Activated CD8-positive, alpha-beta memory T cell treated with anti-CD3 and anti-CD28 coated beads for 36 hours (primary cell): Measurements from ENCODE around the gene LRRC61. TPM values are rescaled to one million over a fixed set of nuclear protein-coding genes. Genes with fewer than 3 reads are reported as not detected.

Source experiments
- CTCF ChIA-PET: fragments of 350-600 bp; sonication (Branson Sonifier 250); formaldehyde crosslinking; loops from one replicate; lab custom pipeline; 2021; ENCODE audit warnings: antibody characterized with exemption; lab: Charles Lee
- POLR2A ChIA-PET: fragments of 350-600 bp; sonication (Branson Sonifier 250); formaldehyde crosslinking; loops from one replicate; lab custom pipeline; 2021; ENCODE audit warnings: antibody characterized with exemption; lab: Charles Lee
- total RNA-seq, 2 experiments: library from RNA; stranded (reverse); gene quantifications; one replicate each; pipeline ENCODE4 v1.2.3, GENCODE V29; 2021

Gene LRRC61
- total RNA-seq, 2 experiments from 2014 or later: 27.3 to 27.4 TPM

GRCh38 chr7:150326657-150327268 lies 3.6 kb downstream of the LRRC61 start:
- CTCF ChIA-PET: interaction anchor here (0.7 kb wide), 1 partner anchor 442 kb away, joined by 3 read pairs; no protein-coding TSS in a partner anchor
- POLR2A ChIA-PET: no interaction called here

- POLR2A ChIA-PET: no interaction called here
- CTCF ChIA-PET: no interaction called here
Observed at GRCh38 chr7:150327308-150327707, 4.2 kb downstream of the LRRC61 start.

- CTCF ChIA-PET: no interaction called here
- POLR2A ChIA-PET: no interaction called here
Observed at GRCh38 chr7:150329331-150330120, 6.4 kb downstream of the LRRC61 start.

GRCh38 chr7:150330211-150330885 lies 7.2 kb downstream of the LRRC61 start:
- CTCF ChIA-PET: no interaction called here
- POLR2A ChIA-PET: no interaction called here

GRCh38 chr7:150332852-150333635 lies 9.9 kb downstream of the LRRC61 start:
- ChIA-PET CTCF (no interaction called here), POLR2A (no interaction called here)

GRCh38 chr7:150333659-150334058 lies 10.5 kb downstream of the LRRC61 start:
- CTCF ChIA-PET: no interaction called here
- POLR2A ChIA-PET: no interaction called here

- POLR2A ChIA-PET: no interaction called here
- CTCF ChIA-PET: no interaction called here
Observed at GRCh38 chr7:150334108-150334507, 11.0 kb downstream of the LRRC61 start.

GRCh38 chr7:150335108-150335773 lies 12.1 kb downstream of the LRRC61 start:
- CTCF ChIA-PET: no interaction called here
- POLR2A ChIA-PET: no interaction called here

GRCh38 chr7:150335774-150336112 lies 12.6 kb downstream of the LRRC61 start:
- ChIA-PET POLR2A (no interaction called here), CTCF (interaction anchor here (0.8 kb wide), 1 partner anchor 20 kb away, joined by 4 read pairs; no protein-coding TSS in a partner anchor)

GRCh38 chr7:150336746-150337145 lies 13.6 kb downstream of the LRRC61 start:
- ChIA-PET CTCF (no interaction called here), POLR2A (no interaction called here)

GRCh38 chr7:150337179-150337578 lies 14.0 kb downstream of the LRRC61 start:
- POLR2A ChIA-PET: no interaction called here

GRCh38 chr7:150337659-150338081 lies 14.5 kb downstream of the LRRC61 start:
- ChIA-PET CTCF (no interaction called here), POLR2A (no interaction called here)

More at GRCh38 chr7:150337179-150337578, 14.0 kb downstream of the LRRC61 start:
- CTCF ChIA-PET: no interaction called here

GRCh38 chr7:150338166-150338829 lies 15.1 kb downstream of the LRRC61 start:
- ChIA-PET CTCF (no interaction called here), POLR2A (no interaction called here)

- POLR2A ChIA-PET: no interaction called here
- CTCF ChIA-PET: no interaction called here
Observed at GRCh38 chr7:150339409-150339809, 16.3 kb downstream of the LRRC61 start.

- POLR2A ChIA-PET: no interaction called here
- CTCF ChIA-PET: no interaction called here
Observed at GRCh38 chr7:150340024-150340749, 17.0 kb downstream of the LRRC61 start.

GRCh38 chr7:150340875-150341262 lies 17.7 kb downstream of the LRRC61 start:
- CTCF ChIA-PET: no interaction called here
- POLR2A ChIA-PET: no interaction called here

GRCh38 chr7:150341263-150342120 lies 18.3 kb downstream of the LRRC61 start, which contains the start of gene RARRES2:
Gene RARRES2 (minus strand): TSS chr7:150341629. CDS start chr7:150340609, 1,020 bp downstream.
- POLR2A ChIA-PET: no interaction called here
- CTCF ChIA-PET: no interaction called here
